Ectodermal cell (in vitro differentiated cells): ENCODE measurements around the gene SLC11A2.

Experiments used
- H3K27ac ChIP-seq: 2 replicates; pipeline ENCODE4 v1.7.0; 2013; ENCODE audit warnings: mild to moderate bottlenecking, low read depth, low read length; ENCODE audit not compliant: insufficient read depth, poor library complexity, severe bottlenecking
- H3K27me3 ChIP-seq: 2 replicates; pipeline ENCODE4 v1.7.0; 2013; ENCODE audit warnings: mild to moderate bottlenecking, low read length; ENCODE audit not compliant: insufficient read depth, control insufficient read depth, poor library complexity, severe bottlenecking
- H3K36me3 ChIP-seq: one replicate; pipeline ENCODE4 v1.7.0; 2013; ENCODE audit warnings: low read length; ENCODE audit not compliant: control insufficient read depth, insufficient read depth
- H3K4me1 ChIP-seq: one replicate; pipeline ENCODE4 v1.7.0; 2013; ENCODE audit warnings: low read length; ENCODE audit not compliant: control insufficient read depth, insufficient read depth
- H3K4me3 ChIP-seq: 2 replicates; pipeline ENCODE4 v1.7.0; 2013; ENCODE audit warnings: low read depth, low read length, control low read depth; ENCODE audit not compliant: insufficient read depth
- H3K9me3 ChIP-seq: 2 replicates; pipeline ENCODE4 v1.7.0; 2013; ENCODE audit warnings: mild to moderate bottlenecking, low read length, moderate library complexity; ENCODE audit not compliant: control insufficient read depth
- WGBS, 2 experiments: methylation state at CpG; one replicate each; pipeline ENCODE4 v1.1.7; 2013; ENCODE audit warnings: missing lambda C conversion rate in 2 of 2; 5-methylcytosine and 5-hydroxymethylcytosine counted together

Gene SLC11A2

GRCh38 chr12:51055060-51055459 is 28.9 kb upstream of the SLC11A2 start:
- Histone ChIP-seq H3K4me3 (no peak overlapping the region), H3K9me3 (no peaks in the 10 kb centered on the region), H3K27ac (no peak overlapping the region), H3K36me3 (peaks cover 24% of the 10 kb centered on the region), H3K4me1 (no peaks in the 10 kb centered on the region), H3K27me3 (no peaks in the 10 kb centered on the region)
- WGBS, 2 experiments = 94 to 97% methylated on average over 2 of the region's 2 CpGs

GRCh38 chr12:51051787-51052186 is 25.6 kb upstream of the SLC11A2 start:
- Histone ChIP-seq H3K27me3 (no peaks in the 10 kb centered on the region), H3K36me3 (peaks cover 13% of the 10 kb centered on the region), H3K9me3 (no peaks in the 10 kb centered on the region), H3K27ac (no peak overlapping the region), H3K4me3 (no peak overlapping the region), H3K4me1 (peaks cover 8% of the 10 kb centered on the region)
- WGBS, 2 experiments = 94 to 95% methylated on average over 4 of the region's 4 CpGs

DNA sequence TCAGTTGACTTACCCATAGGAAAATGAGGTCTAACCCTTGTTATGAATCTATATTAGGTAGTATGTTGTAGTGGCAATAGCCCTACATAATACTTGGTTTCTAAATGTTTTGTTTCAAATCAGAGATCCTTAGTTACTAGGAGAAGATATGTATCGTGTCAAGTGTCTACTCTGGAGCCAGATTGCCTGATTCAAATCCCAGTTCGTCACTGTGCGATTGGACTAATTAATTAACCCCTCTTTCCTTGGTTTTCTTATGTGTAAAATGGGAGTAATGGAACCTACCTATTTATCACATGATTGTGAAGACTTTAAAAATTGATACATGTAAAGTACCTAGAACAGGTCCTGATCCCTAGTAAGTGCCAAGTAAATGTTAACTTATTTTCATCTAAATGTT is 23.3 kb upstream of the SLC11A2 start:
- no peak overlapping the region for H3K4me3 ChIP-seq
- no peaks in the 10 kb centered on the region for H3K27me3 ChIP-seq
- WGBS, 2 experiments = 88 to 96% methylated on average over 1 to 3 of the region's 3 CpGs
- peaks cover 8% of the 10 kb centered on the region for H3K4me1 ChIP-seq
- H3K27ac ChIP-seq = no peak overlapping the region
- no peaks in the 10 kb centered on the region for H3K9me3 ChIP-seq
- peaks cover 6% of the 10 kb centered on the region for H3K36me3 ChIP-seq

GRCh38 chr12:51048661-51049251 is 22.6 kb upstream of the SLC11A2 start:
- Histone ChIP-seq H3K4me3 (peak overlapping the region; percentile 72), H3K36me3 (peaks cover 6% of the 10 kb centered on the region), H3K4me1 (peaks cover 8% of the 10 kb centered on the region), H3K27ac (no peak overlapping the region), H3K27me3 (no peaks in the 10 kb centered on the region), H3K9me3 (no peaks in the 10 kb centered on the region)
- WGBS, 2 experiments = 52 to 58% methylated on average over 14 of the region's 14 CpGs

- Histone ChIP-seq H3K4me3 (peak within 1 kb of the TSS; percentile 72), H3K4me1 (peaks cover 8% of the 10 kb centered on the region), H3K27me3 (no peaks in the 10 kb centered on the region), H3K27ac (peak within 1 kb of the TSS; percentile 70), H3K36me3 (peaks cover 6% of the 10 kb centered on the region), H3K9me3 (no peaks in the 10 kb centered on the region)
- 4 to 5% methylated on average over 51 of the region's 51 CpGs for WGBS, 2 experiments
Measured at GRCh38 chr12:51047655-51048540, 21.7 kb upstream of the SLC11A2 start, which contains the start of gene LETMD1. TSS of gene LETMD1 (plus strand) at chr12:51048327. CDS start at chr12:51048357, 30 bp downstream.

DNA sequence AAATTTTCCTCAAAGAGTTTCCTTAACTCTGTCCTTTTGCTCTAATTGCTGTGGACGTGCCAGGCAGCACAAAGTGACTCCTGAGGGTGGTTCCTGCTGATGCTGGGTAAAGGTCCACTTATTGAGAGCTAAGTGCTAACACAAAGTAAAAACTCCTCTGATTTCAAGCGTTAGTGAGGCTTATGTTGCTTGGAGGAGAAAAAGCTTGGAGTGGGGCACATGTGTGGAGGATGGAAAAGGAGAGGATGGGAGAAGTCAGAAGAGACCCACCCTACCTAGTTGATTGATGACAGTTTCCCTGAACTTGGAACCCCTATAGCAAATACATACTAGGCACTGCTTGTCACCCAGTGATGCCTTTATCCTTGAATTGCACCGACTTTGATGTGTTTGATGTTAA is 10.1 kb upstream of the SLC11A2 start:
- H3K9me3 ChIP-seq = no peaks in the 10 kb centered on the region
- no peak overlapping the region for H3K27ac ChIP-seq
- no peaks in the 10 kb centered on the region for H3K36me3 ChIP-seq
- H3K27me3 ChIP-seq = no peaks in the 10 kb centered on the region
- H3K4me1 ChIP-seq = no peaks in the 10 kb centered on the region
- no peak overlapping the region for H3K4me3 ChIP-seq
- WGBS, 2 experiments = 65 to 89% methylated on average over 2 of the region's 3 CpGs

- WGBS, 2 experiments = 93 to 96% methylated on average over 4 of the region's 4 CpGs
- H3K27ac ChIP-seq = no peak overlapping the region
- no peak overlapping the region for H3K4me3 ChIP-seq
- H3K36me3 ChIP-seq = no peaks in the 10 kb centered on the region
- no peaks in the 10 kb centered on the region for H3K27me3 ChIP-seq
- peaks cover 3% of the 10 kb centered on the region for H3K4me1 ChIP-seq
- H3K9me3 ChIP-seq = no peaks in the 10 kb centered on the region
Measured at GRCh38 chr12:51033457-51034089, 7.4 kb upstream of the SLC11A2 start.

- Histone ChIP-seq H3K4me1 (peaks cover 7% of the 10 kb centered on the region), H3K27ac (no peak overlapping the region), H3K36me3 (no peaks in the 10 kb centered on the region), H3K4me3 (no peak overlapping the region), H3K27me3 (no peaks in the 10 kb centered on the region), H3K9me3 (no peaks in the 10 kb centered on the region)
- WGBS, 2 experiments = 87 to 91% methylated on average over 2 of the region's 2 CpGs
Measured at GRCh38 chr12:51033048-51033447, 6.9 kb upstream of the SLC11A2 start.

- H3K27ac ChIP-seq = no peak overlapping the region
- WGBS, 2 experiments = 79 to 82% methylated on average over 5 of the region's 5 CpGs
- no peaks in the 10 kb centered on the region for H3K36me3 ChIP-seq
- peaks cover 12% of the 10 kb centered on the region for H3K4me1 ChIP-seq
- no peaks in the 10 kb centered on the region for H3K9me3 ChIP-seq
- H3K4me3 ChIP-seq = no peak overlapping the region
- no peaks in the 10 kb centered on the region for H3K27me3 ChIP-seq
Measured at GRCh38 chr12:51028813-51029150, 2.6 kb upstream of the SLC11A2 start.

DNA sequence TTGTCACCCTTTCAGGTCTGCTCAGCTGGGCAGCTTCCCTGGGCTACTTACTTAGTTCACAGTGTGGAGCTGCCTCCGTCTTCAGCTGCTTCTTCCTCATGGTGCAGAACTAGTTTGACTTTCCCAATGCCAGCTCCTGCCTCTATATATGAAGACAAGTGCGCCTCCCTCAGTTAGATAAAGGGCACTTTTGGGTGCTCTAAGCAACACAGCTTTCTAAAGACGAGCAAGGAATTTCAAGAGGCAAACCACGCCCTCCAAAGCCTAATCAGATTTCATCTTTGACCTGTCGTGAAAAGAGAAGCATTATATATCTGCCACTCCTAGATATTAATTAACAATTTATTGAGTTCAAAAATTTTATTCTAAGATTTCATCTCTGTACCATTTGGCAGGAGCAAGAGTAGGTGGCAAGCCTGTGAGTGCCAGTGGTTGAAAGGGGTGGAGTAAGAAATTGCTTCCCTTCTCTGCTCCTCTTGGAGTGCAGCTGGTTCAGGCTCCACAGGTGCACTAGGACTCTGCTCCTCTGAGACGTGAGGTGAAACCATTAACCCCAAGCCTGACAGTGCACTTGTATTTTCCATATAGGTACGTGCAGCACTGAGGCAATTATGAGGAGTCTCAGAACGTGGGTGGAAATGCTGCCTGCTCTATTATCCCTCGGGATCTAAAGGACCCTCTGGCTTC is 2.1 kb upstream of the SLC11A2 start:
- no peak overlapping the region for H3K27ac ChIP-seq
- H3K36me3 ChIP-seq = no peaks in the 10 kb centered on the region
- H3K27me3 ChIP-seq = no peaks in the 10 kb centered on the region
- no peaks in the 10 kb centered on the region for H3K9me3 ChIP-seq
- 42 to 44% methylated on average over 8 to 9 of the region's 9 CpGs for WGBS, 2 experiments
- H3K4me1 ChIP-seq = peaks cover 12% of the 10 kb centered on the region
- no peak overlapping the region for H3K4me3 ChIP-seq
